Measurements from ENCODE around the gene PCTP.

The PCTP gene

GRCh38 chr17:55708175-55708974, 42.5 kb upstream of the PCTP start:
- TF ChIP-seq CTCF (IDR thresholded peaks at IDR 0.05; ENCODE audit: control extremely low read depth, extremely low read depth, low read depth, missing control alignments), result no peak
- no peak for DNase-seq (ENCODE audit: extremely low spot score)
- POLR2A ChIA-PET, result no interaction called here
- CTCF ChIA-PET, result interaction anchor here (4.3 kb wide), 1 partner anchor 10 kb away, joined by 25 read pairs; no protein-coding TSS in a partner anchor

GRCh38 chr17:55709440-55709839, 41.4 kb upstream of the PCTP start:
- DNase-seq (ENCODE audit: extremely low spot score), result no peak
- ChIA-PET CTCF (interaction anchor here (1.0 to 4.3 kb wide), 2 partner anchors 9 to 11 kb away, joined by 7 to 25 read pairs; no protein-coding TSS in a partner anchor), POLR2A (no interaction called here)
- TF ChIP-seq CTCF (IDR thresholded peaks at IDR 0.05; ENCODE audit: control extremely low read depth, extremely low read depth, low read depth, missing control alignments), result no peak

- CTCF ChIA-PET, result interaction anchor here (1.0 to 4.3 kb wide), 2 partner anchors 8 to 11 kb away, joined by 7 to 25 read pairs; no protein-coding TSS in a partner anchor
- no peak for DNase-seq (ENCODE audit: extremely low spot score)
- POLR2A ChIA-PET, result no interaction called here
- no peak for TF ChIP-seq CTCF (IDR thresholded peaks at IDR 0.05; ENCODE audit: control extremely low read depth, extremely low read depth, low read depth, missing control alignments)
Measured at GRCh38 chr17:55709984-55710383, 40.9 kb upstream of the PCTP start.

- TF ChIP-seq CTCF (IDR thresholded peaks at IDR 0.05; ENCODE audit: control extremely low read depth, extremely low read depth, low read depth, missing control alignments), result no peak
- POLR2A ChIA-PET, result no interaction called here
- CTCF ChIA-PET, result interaction anchor here (4.3 kb wide), 1 partner anchor 8 kb away, joined by 25 read pairs; no protein-coding TSS in a partner anchor
- no peak for DNase-seq (ENCODE audit: extremely low spot score)
Measured at GRCh38 chr17:55710410-55710809, 40.4 kb upstream of the PCTP start.

- POLR2A ChIA-PET, result no interaction called here
- CTCF ChIA-PET, result interaction anchor here (2.3 to 4.3 kb wide), 2 partner anchors 7 to 10 kb away, joined by 6 to 25 read pairs; no protein-coding TSS in a partner anchor
- no peak for DNase-seq (ENCODE audit: extremely low spot score)
- TF ChIP-seq CTCF (IDR thresholded peaks at IDR 0.05; ENCODE audit: control extremely low read depth, extremely low read depth, low read depth, missing control alignments), result no peak
Measured at GRCh38 chr17:55710829-55711496, 39.9 kb upstream of the PCTP start.

GRCh38 chr17:55717432-55717831, 33.4 kb upstream of the PCTP start:
- no peak for DNase-seq (ENCODE audit: extremely low spot score)
- no peak for TF ChIP-seq CTCF (IDR thresholded peaks at IDR 0.05; ENCODE audit: control extremely low read depth, extremely low read depth, low read depth, missing control alignments)
- ChIA-PET CTCF (interaction anchor here (0.7 to 7.4 kb wide), 27 partner anchors 9 to 329 kb away, joined by 3 to 61 read pairs (median 5); partner anchors contain the start of gene PCTP), POLR2A (no interaction called here)

Measured in GM10248 (cell line).